ENCODE results near the gene HSPB9.

DNA sequence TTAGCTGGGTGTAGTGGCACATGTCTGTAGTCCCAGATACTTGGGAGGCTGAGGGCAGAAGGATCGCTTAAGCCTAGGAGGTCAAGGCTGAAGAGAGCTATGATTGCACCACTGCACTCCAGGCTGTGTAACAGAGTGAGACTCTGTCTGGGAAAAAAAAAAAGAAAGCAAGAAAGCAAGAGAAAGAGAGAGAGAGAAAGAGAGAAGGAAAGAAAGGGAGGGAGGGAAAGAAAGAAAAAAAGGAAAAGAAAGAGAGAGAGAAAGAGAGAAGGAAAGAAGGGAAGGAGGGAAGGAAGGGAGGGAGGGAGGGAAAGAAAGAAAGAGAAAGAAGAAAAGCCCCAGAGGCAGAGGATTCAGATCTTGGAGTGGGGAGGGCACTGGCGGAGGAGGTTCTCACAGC is 16.6 kb upstream of the HSPB9 start:
- TF ChIP-seq, protein P1, sequence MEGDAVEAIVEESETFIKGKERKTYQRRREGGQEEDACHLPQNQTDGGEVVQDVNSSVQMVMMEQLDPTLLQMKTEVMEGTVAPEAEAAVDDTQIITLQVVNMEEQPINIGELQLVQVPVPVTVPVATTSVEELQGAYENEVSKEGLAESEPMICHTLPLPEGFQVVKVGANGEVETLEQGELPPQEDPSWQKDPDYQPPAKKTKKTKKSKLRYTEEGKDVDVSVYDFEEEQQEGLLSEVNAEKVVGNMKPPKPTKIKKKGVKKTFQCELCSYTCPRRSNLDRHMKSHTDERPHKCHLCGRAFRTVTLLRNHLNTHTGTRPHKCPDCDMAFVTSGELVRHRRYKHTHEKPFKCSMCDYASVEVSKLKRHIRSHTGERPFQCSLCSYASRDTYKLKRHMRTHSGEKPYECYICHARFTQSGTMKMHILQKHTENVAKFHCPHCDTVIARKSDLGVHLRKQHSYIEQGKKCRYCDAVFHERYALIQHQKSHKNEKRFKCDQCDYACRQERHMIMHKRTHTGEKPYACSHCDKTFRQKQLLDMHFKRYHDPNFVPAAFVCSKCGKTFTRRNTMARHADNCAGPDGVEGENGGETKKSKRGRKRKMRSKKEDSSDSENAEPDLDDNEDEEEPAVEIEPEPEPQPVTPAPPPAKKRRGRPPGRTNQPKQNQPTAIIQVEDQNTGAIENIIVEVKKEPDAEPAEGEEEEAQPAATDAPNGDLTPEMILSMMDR (IDR thresholded peaks at IDR 0.05; ENCODE audit: extremely low read depth in 1 of 2, insufficient read depth in 1 of 2, low read depth in 1 of 2, low read length in 2 of 2): no peak
- no peak for TF ChIP-seq EZH2 (IDR thresholded peaks at IDR 0.05; ENCODE audit: borderline replicate concordance, low read depth, low read length, severe bottlenecking)
- TF ChIP-seq, protein P2, sequence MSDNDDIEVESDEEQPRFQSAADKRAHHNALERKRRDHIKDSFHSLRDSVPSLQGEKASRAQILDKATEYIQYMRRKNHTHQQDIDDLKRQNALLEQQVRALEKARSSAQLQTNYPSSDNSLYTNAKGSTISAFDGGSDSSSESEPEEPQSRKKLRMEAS (IDR thresholded peaks at IDR 0.05; ENCODE audit: insufficient read depth, insufficient read length): no peak
- TF ChIP-seq POLR2A (IDR thresholded peaks at IDR 0.05; ENCODE audit: low read depth, low read length): no peak
- TF ChIP-seq POLR2AphosphoS5 (IDR thresholded peaks at IDR 0.05; ENCODE audit: insufficient read depth, low read depth, low read length): no peak
- TF ChIP-seq FOS (IDR thresholded peaks at IDR 0.05; ENCODE audit: borderline replicate concordance, insufficient read depth, low read length): no peak
